ENCODE measurements around the gene UBC. TPM values are rescaled to one million over a fixed set of nuclear protein-coding genes. Genes with fewer than 3 reads are reported as not detected.
"Not testable (repeated sequence)": the region's sequence is repeated elsewhere in the genome, so short reads cannot be mapped to it uniquely, and the experiment has no call there.

The UBC gene
- total RNA-seq, 1 donor from 2014 or later: 960 TPM

DNA sequence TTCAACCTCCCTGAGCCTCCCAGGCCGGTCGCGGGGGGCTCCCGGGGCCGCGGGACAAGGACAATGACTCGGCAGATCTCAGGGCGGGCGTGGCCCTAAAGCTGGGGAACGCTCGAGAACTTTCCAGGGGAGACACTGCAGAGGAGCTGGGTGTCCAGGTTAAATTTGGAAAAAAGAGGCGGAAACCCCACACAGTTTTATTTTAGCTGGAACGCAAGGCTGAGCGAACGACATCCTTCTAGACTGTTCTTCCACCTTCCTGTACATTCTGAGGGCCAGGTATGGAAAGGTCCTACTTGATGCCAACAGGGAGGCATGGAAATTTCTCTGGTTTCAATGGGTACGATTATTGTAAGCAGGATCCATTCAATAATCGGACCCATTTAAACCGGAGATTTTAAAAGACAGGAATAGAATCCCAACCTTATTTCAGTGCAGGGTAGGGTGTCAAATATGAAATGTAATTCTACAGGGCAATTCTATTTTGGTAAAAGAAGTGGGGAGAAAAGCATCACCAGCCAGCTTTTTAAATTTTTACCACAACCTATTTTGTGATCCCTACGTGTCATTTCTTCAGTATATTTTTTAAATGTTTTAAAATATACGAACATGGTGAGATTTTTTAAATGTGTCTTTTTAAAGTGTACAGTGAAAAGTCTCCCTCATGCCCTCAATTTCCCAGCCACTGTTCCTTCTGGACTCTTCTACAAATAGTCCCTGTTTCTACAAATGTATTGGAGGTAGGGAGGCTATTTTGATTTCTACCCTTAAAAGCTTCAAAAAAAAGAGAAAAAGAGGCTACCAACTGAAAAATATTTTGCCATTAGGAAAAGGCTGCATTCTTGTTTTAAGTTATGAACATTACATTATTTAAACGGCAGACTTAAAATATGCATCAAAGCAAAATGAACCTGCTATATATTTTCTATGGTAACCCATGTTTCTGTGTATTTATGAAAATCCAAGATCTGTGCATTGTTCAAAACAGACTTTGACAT is 1.1 kb upstream of the UBC start:
- DNase-seq: peak; percentile 69

DNA sequence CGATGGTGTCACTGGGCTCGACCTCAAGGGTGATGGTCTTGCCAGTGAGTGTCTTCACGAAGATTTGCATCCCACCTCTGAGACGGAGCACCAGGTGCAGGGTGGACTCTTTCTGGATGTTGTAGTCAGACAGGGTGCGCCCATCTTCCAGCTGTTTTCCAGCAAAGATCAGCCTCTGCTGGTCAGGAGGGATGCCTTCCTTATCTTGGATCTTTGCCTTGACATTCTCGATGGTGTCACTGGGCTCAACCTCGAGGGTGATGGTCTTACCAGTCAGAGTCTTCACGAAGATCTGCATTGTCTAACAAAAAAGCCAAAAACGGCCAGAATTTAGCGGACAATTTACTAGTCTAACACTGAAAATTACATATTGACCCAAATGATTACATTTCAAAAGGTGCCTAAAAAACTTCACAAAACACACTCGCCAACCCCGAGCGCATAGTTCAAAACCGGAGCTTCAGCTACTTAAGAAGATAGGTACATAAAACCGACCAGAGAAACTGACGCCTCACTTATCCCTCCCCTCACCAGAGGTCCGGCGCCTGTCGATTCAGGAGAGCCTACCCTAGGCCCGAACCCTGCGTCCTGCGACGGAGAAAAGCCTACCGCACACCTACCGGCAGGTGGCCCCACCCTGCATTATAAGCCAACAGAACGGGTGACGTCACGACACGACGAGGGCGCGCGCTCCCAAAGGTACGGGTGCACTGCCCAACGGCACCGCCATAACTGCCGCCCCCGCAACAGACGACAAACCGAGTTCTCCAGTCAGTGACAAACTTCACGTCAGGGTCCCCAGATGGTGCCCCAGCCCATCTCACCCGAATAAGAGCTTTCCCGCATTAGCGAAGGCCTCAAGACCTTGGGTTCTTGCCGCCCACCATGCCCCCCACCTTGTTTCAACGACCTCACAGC is 717 bp downstream of the UBC start:
- peak; percentile 87 for DNase-seq

DNA sequence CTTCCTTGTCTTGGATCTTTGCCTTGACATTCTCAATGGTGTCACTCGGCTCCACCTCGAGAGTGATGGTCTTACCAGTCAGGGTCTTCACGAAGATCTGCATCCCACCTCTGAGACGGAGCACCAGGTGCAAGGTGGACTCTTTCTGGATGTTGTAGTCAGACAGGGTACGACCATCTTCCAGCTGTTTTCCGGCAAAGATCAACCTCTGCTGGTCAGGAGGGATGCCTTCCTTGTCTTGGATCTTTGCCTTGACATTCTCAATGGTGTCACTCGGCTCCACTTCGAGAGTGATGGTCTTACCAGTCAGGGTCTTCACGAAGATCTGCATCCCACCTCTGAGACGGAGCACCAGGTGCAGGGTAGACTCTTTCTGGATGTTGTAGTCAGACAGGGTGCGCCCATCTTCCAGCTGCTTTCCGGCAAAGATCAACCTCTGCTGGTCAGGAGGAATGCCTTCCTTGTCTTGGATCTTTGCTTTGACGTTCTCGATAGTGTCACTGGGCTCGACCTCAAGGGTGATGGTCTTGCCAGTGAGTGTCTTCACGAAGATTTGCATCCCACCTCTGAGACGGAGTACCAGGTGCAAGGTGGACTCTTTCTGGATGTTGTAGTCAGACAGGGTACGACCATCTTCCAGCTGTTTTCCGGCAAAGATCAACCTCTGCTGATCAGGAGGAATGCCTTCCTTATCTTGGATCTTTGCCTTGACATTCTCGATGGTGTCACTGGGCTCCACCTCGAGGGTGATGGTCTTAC is 1.7 kb downstream of the UBC start:
- not testable (repeated sequence) for DNase-seq

DNA sequence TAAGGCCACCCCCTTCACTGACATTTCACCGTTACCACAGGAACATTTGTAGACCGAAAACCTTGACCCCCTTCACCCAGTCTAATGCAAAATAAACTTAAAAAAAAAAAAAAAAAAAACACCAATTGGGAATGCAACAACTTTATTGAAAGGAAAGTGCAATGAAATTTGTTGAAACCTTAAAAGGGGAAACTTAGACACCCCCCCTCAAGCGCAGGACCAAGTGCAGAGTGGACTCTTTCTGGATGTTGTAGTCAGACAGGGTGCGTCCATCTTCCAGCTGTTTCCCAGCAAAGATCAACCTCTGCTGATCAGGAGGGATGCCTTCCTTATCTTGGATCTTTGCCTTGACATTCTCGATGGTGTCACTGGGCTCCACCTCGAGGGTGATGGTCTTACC is 2.9 kb downstream of the UBC start:
- not testable (repeated sequence) for DNase-seq

DNA sequence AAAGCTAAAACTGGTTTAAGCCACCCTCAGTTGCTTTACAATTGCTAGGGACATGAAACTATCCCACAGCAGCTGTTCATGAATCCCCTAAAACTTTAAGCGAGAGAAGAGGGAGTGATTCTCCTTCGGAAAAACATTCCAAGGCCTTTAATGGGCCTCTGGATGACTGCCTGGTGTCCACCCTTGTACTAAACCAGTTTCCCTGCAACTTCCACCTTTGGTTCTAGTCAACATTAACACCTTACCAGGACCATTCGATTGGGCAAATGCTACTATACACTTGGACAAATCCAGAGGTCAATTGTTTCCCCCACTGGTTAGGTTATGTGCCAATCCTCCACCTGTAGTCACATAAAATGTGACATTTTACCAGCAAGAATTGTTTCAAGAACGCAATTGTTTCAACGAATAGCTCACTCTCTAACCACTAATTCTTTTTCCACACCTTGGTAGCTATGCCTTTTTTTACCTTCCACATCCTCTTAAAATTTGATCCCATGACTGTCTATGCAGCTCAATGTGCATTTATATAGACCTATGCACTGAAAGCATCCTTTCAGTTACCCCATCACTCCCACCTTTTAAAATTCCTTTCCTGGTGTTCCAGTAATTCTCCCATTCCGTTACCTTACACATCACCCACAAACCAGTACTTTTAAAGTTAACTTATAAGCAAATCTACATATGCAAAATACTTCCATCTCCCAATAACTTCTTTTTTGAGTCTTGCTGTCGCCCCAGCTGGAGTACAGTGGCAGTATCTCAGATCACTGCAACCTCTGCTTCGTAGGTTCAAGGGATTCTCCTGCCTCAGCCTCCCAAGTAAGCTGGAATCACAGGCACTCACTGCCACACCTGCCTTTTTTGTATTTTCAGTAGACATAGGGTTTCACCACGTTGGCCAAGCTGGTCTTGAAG is 3.6 kb downstream of the UBC start:
- no peak for DNase-seq

DNA sequence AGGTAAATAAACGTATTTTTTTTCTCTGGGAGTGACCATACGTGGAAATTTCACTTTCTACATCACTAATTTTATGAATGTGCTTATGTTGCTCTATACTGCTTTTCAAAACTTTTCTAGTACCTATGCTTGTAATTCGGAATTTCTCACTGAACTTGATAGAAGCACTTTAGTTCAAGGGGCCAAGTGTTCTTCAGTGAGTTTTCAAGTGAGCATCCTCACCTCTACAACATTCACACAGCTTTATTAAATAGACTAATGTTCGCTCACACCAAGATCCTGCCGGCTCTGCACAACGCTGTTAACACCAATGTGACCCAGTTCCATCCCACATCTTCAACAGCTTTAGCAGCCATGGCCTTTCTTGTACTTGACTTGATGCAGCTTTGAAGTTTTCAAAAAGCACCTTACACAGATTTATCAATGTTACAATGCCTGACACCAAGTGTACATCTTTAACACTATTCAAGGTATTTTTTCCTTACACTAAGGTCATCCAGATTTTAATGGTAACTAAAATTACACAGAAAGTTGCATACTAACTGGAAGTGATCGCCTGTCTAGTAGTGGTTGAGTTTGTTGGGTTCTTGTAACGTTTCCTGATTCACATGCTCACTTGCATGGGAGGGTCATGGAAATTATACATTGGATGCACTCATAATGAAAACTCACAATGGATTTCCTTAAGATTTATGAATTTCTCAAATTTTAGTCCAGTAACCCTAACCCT is 4.5 kb downstream of the UBC start:
- DNase-seq: no peak

DNA sequence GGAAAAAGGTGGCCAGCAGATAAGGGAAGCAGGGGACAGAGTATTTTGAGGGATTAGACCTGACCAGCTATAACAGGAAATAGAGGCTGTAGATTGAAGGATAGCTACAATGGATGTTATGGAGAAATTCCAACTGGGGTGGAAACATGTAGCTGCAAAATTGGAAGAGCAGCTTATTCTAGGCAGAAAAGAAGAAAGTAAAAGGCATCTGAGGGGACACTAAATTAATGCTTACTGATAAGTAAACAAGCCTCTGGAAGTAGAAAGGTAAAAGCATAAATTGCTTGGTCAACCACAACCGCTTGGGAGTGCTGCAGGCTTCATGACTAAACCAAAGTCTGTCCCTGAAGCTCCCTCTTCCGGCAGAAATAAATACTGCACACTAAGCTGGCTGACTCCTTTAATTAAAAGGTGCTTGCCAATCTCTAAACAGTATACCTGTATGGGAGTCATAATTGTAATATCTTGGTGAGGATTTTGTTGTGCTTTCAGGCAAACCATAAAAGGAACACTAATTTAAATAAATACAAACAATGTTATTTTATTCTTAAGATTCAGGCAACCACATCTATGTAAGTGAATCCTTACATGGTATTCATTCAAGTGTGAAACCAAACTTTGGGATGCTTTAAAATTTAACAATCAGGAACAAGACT is 7.7 kb downstream of the UBC start:
- DNase-seq: peak; percentile 97

DNA sequence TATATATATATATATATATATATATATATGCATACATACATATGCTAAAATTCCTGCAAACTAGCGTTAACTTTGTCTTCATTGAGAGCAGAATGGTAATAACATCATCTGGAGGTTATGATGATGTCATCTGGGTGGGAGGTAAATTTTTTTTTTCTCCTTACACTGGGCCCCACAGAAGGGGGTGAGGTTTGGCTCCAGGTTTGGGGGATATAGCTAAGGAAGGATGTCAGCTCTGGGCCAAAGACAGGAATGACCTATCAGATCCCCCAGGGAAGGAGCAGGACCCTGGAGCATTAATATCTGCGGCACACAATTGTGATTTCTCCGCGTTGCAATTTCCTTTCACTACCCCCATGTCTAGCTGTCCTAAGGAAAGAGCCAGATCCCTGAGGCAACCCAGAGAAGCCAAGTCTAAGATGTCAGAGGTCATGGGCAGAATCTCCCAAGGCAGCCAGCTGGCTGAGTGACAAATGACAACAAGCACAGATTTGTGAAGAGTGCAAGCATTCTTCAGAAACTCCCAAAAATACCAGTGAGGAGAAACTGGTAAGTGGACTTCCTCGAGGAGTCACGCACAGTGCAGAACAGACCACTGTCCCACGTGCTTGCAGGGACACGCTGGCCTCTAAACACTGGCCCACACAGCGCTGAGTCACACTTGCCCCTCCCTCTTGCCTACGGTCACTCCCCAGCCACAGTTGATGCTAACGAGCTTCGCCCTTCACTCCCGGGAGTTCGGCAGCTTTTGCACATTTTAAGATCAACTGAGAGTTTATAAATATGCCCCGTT is 9.9 kb downstream of the UBC start:
- DNase-seq: peak; percentile 60

DNA sequence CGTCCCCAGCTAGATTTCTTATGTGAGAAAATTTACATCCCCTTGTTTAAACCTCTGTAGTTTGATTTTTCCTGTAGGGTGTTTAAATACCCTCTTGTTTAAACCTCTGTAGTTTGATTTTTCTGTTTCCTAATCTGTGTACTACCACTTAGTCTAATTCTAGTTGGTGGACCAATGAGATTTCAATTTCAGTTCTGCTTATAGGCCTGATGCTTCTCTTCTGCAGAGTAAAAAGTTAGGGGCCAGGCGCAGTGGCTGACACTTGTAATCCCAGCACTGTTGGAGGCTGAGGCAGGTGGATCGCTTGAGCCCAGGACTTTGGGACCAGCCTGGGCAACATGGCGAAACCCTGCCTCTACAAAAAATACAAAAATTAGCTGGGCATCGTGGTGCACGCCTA is 11.5 kb downstream of the UBC start:
- DNase-seq: no peak

DNA sequence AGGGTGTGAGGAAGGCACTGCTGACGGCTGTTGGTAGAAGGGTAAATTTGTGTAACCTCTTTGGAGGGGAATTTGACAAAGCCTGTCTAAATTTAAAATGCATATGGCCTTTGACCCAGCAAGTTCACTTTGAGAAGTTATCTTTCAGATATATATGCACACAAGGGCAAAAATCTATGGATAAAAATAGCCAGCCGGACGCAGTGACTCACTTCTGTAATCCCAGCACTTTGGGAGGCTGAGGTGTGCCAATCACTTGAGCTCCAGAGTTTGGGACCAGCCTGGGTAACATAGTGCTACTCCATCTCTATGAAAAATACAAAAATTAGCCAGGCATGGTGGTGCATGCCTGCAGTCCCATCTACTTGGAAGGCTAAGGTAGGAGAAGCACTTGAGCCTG is 13.4 kb downstream of the UBC start:
- DNase-seq: no peak

DNA sequence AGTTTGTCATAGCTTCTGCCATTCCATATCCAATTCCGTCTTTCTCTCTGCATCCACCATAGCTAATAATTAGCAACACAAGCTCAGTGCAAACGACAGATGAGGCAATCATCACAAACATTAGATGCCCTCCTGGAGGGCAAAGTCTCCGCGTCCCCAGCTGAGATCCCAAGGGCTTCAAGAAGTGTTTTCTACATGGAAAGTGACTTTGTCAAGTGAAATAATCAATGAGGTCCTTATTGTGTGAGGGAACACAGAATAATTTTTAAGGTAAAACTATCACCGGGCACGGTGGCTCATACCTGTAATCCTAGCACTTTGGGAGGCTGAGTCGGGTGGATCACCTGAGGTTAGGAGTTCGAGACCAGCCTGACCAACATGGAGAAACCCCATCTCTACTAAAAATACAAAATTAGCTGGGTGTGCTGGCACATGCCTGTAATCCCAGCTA is 14.1 kb downstream of the UBC start:
- DNase-seq: not testable (repeated sequence)

DNA sequence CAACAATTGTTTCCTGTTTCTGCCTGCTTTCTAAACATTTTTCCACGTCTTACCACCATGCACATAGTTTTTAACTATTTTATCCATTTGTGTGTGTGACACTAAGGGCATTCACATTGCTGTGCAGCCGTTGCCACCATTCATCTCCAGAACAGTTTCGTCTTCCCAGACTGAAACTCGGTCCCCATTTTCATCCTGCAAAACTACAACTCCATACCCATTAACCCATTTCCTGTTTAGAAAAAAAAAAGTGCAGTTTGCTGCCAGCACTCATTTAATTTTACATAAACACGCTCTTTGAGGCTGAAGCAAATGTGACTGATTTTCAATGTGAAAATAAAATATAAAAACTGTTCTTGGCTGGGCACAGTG is 15.5 kb downstream of the UBC start:
- DNase-seq: no peak

DNA sequence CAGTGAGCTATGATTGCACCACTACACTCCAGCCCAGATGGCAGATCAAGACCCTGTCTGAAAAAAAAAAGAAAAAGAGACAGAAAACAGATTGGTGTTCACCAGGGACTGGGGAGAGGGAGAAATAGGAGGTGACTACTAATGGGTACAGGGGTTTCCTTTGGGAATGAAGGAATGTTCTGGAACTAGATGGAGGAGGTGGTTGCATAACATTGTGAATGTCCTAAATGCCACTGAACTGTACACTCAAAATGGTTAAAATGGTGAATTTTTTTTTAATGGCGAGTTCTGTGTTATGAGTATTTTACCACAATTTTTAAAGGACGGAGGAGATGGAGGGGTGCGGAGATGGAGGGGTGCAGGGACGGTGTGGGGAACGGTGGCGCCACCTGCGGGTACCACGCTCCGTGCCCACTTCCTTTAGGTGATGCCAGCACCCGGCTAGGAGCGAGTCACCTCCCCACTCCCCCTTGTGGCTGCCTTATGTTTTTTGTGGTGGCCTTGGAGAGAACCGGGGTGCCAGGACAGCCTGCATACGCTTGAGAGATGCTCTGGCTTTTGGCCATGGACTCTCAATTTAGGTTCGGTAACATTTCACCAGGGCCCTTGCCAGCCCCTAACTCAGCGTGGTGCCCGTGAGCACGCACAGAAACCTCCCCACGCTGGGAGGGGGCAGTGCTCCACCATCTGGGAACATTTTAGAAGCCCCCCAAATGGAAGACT is 16.1 kb downstream of the UBC start:
- peak; percentile 18 for DNase-seq

DNA sequence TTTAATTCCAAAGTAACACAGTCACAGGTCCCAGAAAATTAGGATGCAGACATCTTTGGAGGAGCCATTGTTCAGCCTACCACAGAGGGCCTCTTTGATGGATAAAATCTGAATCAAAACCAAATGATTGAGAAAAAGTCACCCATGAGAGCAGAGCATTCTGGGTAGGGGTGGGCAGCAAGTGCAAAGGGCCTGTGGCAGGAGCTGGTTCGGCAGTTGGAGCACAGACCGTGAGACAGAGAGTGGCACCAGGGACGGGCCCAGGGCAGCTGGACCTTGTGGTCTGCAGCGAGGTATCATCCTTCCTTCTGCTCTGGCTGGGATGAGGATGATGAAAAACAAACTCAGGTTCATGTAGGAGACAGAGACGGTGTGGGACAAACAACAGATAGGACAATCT is 18.0 kb downstream of the UBC start:
- no peak for DNase-seq

DNA sequence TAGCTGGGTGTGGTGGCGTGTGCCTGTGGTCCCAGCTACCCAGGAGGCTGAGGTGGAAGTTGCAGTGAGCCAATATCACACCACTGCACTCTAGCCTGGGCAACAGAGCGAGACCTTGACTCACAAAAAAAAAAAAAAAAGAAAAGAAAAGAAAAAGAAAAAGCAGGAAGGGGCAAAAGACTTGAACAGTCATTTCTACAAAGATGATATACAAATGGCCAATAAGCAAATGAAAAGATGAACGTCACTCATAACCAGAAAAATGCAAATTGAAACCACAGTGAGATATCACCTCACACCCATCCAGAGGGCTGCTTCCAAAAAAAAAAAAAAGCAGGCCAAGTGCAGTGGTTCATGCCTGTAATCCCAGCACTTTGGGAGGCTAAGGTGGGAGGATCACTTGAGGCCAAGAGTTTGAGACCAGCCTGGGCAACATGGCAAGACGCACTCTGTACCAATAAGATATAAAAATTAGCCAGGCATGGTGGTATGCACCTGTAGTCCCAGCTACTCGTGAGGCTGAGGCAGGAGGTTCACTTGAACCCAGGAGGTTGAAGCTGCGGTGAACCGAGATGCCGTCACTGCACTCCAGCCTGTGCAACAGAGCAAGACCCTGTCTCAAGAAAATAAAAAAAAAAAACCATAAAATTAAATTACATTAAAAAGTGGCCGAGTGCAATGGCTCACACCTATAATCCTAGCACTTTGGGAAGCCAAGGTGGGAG is 20.5 kb downstream of the UBC start:
- no peak for DNase-seq

DNA sequence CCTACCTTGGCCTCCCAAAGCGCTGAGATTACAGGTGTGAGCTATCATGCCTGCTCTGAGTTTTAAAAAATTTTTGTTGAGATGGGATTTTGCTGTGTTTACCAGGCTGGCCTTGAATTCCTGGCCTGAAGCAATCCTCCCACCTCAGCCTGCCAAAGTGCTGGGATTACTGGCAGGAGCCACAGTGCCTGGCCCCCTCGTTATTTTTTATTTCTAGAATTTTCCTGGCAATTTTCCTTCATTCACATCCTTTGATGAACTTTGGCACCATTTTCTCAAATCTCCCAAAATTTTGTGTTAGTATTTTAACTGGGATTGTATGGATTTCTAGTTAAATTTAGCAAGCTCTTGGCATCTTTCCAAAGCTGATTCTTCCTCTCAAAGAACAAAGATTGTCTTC is 26.2 kb downstream of the UBC start:
- peak; percentile 15 for DNase-seq

DNA sequence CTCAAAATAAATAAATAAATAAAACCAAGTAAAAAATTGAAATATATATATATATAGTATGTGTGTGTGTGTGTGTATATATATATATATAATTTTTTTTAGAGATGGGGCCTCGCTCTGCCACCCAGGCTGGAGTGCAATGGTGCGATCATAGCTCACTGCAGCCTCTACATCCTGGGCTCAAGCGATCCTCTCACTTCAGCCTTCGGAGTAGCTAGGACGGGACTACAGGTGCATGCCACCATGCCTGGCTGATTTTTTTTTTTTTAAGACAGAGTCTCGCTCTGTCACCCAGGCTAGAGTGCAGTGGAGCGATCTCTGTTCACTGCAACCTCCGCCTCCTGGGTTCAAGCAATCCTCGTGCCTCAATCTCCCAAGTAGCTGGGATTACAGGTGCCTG is 26.7 kb downstream of the UBC start:
- not testable (repeated sequence) for DNase-seq

Data from tongue (tissue), 2 donors.